NCI-H1694 (cell line): Measurements from ENCODE around the gene CLCN1.
"Not testable (repeated sequence)": the region's sequence is repeated elsewhere in the genome, so short reads cannot be mapped to it uniquely, and the experiment has no call there.

Experiments used
- DNase-seq: peaks from one replicate; lab custom pipeline; 2025; lab: John Stamatoyannopoulos, UW

The CLCN1 gene

DNA sequence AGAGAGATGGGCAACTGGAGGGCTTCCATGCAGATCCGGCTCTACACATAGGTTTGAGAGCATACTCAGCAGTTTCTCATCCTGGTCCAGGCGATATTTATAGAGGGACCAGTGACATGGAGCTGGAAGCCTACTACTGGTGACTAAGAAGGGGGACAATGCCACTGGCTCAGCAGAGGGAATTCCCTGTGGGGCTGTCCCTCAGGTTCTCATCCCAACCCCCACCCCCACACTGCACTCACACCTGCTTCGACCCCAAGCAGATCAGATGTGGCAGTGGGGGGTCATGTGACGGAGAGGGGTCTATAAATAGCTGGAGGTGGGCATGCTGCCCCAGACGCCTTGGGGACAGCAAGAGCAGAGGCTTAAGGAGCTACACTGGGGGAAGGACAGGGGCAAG is at the start of gene CLCN1:
Gene CLCN1, plus strand, starts transcription at position 336 of the 400 bp plus-strand sequence. CDS start 102 bp downstream, outside the sequence.
- DNase-seq: no peak

DNA sequence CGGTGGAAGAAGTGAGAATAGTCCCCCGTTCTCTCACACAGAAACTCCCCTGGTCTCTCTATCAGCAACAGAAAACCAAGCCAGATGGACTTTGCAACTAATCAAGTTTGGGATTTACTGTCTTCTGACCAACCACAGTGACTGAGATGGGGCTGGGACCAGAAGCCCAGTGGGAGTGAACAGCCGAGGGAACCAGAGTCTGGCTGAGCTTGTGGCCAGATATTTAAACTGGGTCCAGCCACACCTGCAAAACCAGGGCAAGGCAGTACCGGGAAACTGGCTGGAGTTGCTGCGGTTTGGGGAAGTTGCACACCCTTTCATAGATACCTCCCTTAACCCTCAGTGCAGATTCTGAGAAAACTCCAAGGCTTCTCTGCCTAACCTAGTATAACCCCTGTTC is 46.7 kb upstream of the CLCN1 start:
- no peak for DNase-seq

DNA sequence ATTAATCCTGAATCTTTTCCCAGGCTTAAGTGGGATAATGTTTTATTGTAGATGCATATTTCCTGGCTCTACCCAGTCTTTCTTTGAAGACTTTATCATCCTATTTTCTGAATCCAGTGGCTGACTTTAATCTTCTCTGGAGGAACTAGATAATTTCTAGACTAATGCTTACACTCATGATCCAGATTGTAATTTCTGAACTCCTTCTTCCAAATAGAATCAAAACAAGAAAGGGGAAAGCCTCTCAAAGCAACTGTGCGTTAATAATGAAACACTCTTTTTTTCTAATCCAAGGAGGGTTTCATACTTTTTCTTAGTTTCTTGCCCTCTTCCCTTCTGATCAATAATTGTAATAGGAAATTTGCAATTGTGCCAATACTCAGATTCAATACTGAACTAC is 44.7 kb upstream of the CLCN1 start:
- DNase-seq: no peak

DNA sequence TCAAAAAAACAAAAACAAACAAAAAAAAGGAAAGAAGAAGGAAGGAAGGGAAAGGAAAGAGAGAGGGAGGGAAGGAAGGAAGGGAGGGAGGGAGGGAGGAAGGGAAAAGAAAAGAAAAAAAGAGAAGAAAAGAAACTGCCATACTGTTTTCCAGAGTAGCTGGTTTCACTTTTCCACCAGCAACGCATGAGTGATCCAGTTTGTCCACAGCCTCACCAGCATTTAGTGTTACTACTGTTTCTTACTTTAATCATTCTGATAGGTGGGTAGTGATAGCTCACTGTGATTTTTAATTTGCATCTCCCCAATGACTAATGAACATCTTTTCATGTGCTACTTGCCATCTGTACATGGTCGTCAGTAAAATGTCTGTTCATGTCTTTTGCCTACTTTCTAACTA is 43.0 kb upstream of the CLCN1 start:
- no peak for DNase-seq

DNA sequence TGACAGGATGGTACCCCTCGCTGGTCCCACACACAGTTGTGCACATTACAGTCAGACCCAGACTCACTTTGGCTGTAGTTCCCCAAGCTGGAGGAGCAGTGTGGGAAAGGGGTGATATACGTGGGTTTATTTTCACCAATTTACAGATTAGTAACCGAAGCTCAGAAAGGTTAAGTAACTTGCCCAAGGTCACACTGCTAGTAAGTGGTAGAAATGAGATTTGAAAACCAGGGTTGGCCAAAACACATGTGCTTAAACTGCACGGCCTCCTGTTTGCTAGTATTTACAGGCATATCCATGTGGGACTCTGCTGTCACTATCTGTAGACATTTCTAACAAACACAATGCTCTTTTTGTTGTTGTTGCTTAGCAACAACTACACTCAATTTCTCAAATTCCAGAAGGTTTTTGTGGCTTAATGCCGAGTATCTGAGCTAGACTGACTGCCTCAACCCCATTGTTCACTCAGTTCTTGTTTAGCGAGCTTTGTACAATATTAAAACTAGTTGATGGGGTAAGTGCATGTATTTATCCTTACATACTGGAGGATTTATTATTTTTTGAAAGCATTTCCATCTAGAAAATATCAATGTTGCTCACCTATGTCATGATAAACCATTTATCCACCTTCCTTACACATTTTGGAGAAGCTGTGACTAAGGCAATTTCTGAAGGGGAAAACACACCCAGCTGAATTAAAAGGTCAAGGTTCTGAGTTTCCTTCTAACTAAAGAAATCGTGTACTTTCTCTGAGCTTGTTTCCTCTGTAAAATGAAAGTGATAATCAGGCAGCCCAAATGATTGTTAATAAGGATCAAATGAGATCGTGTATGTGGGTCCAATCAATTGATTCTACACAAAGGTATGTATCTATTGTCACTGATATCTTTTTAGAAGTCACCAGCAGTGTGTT is 36.5 kb upstream of the CLCN1 start:
- no peak for DNase-seq

DNA sequence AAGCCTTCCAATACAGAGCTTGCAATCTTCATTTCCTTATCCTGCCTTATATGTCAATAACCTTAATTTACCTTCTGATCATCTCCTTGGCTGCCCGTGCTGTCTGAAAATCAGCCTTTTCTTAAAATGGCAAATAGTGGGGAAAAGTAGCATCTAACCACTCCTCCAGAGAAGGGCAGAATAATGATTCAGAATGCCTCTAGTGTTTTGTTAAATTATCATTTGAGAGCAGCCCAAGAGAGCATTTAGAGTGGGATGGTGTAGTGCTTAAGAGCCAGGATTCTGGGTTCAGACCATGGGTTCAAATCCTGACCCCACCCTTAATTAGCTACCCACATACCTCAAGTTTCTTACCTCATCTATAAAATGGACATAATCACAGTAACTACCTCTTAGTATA is 35.8 kb upstream of the CLCN1 start:
- no peak for DNase-seq

DNA sequence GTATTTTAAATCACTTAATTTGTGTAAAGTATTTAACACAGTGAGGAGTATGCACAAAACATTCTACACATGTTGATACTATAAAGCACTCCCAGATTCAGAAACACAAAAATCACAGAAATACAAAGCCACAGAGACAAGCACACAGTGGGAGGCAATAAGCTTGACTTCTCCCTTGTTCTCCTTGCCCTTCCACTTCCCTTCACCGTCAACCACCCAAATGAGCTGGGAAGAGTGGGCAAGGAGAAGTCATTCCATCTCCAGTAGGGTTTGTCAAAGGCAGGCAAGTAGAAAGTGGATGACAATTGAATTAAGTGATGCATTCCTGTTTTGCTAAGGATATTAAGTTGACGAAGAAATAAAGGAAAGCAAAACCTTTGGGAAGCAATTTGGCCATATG is 35.3 kb upstream of the CLCN1 start:
- DNase-seq: no peak

DNA sequence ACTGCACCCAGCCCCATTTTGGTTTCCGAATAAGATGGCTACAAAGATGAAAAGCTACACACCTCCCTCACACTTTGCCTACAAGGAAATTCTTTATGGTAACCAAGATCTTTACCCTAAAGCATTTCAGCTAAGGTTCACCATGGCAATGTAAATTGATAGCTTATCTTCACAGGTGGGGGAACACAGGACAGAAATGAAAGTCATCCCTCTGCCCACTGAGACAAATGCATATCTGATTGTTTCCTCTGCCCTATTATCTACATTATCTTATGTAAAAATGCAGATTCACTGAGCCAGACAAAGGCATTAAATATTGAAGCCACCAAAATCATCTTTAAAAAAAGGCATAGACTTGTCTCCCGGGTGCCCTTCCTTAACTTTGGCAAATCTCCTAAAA is 34.4 kb upstream of the CLCN1 start:
- no peak for DNase-seq

DNA sequence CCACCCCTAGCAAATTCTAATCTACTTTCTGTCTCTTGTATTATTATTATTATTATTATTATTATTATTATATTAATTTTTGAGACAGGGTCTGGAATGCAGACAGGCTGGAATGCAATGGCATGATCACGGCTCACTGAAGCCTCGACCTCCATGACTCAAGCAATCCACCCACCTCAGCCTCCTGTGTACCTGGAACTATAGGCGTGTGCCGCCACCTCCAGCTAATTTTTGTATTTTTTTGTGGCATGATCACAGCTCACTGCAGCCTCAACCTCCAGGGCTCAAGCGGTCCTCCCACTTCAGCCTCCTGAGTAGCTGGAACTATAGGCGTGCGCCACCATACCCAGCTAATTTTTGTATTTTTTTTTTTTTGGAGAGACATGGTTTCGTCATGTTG is 33.8 kb upstream of the CLCN1 start:
- DNase-seq: no peak

DNA sequence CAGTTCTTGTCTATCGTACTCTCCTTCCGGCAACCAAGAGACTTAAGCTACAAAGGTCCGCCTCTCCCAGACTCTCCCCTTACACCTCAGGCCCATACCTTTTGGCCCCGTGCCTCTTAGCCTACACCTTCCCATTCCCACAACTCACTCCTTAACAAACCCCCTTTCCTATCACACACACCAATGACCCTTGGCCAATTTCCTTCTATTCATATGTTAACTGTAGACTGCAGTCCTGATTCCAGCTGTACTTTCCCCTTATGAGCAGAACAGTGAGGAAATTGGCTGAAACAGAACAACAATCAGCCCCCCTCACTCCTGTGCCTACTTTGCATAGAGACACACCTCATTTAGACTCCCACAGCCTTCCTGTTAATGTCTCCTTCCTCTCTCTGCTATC is 32.5 kb upstream of the CLCN1 start:
- no peak for DNase-seq

DNA sequence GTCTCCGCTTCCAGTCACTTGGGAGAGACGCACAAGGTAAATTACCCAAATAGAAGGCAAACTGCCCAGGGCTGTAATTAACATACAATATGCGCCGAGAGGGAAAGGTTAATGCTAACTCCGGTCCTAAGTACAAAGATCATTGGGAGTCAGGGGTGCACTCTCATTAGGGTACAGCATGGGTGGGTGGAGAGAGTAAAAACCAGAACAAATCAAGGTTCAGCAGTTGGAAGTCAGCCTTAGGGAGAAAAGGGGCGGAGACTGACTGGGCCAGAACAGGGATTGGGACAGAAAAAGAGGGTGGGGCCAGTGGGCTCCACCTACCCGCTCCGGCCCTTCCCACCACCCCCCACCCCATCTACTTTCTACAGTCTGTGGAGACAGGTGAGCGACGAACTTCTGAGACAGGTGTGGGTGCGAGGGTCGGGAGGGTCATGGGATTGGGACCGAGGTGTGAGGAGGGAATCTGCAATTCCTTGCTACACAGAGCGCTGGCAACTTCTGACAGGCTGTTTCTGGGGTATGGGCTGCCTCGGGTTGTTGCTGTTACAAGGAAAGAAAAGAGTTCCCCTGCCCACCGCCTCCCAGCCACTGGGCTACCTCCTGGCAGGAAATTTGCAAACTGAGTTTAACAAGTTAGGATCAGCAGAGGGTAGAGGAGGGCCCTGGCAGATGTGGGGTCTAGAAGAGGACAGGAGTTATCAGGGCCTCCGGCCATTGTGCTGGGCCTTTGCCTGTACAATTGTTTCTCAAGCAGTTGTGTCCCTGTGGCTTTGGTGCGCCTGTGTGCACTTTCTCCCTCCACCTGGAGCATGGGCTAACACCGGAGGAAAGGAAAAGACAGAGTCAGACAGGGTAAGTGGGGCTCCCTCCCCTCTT is 31.1 kb upstream of the CLCN1 start, which contains the start of gene TMEM139:
Gene TMEM139, plus strand, starts transcription at position 368 of the 879 bp plus-strand sequence. CDS start 1,000 bp downstream, outside the sequence.
- no peak for DNase-seq

DNA sequence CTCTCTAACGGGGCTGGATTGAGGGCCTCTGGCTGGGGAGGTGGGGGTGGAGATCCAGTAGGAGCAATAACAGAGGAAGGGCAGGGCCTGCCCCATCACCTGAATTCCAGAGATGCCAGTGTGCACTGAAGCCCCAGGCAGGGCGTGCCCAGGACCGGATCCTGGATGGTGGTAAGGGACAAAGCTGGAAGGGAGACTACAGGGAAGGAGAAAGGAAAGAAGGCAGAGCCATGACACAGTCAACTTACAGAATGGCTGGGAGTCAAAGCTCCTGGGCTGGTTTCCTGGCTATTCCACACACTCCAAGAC is 30.5 kb upstream of the CLCN1 start:
- no peak for DNase-seq

DNA sequence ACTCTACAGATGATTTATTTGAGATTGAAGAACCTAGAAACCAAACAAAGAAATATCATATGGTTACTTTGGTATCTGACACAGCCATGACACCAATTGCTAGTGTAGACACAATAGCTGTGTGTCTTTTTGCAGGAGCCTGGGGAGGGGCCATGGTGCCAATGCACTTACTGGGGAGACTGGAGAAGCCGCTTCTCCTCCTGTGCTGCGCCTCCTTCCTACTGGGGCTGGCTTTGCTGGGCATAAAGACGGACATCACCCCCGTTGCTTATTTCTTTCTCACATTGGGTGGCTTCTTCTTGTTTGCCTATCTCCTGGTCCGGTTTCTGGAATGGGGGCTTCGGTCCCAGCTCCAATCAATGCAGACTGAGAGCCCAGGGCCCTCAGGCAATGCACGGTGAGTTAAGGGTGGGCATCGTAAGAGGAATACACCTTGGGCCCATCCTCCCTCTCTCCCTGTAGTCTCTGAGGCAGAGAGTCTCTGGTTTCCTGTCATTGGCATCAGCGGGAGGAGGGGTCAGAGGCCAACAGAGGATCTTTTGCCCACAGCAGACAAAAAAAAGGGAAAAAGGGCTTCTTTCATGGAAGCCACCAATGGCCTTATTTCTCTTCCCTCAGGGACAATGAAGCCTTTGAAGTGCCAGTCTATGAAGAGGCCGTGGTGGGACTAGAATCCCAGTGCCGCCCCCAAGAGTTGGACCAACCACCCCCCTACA is 29.9 kb upstream of the CLCN1 start:
- DNase-seq: no peak

DNA sequence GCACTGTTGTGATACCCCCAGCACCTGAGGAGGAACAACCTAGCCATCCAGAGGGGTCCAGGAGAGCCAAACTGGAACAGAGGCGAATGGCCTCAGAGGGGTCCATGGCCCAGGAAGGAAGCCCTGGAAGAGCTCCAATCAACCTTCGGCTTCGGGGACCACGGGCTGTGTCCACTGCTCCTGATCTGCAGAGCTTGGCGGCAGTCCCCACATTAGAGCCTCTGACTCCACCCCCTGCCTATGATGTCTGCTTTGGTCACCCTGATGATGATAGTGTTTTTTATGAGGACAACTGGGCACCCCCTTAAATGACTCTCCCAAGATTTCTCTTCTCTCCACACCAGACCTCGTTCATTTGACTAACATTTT is 29.4 kb upstream of the CLCN1 start:
- DNase-seq: no peak

DNA sequence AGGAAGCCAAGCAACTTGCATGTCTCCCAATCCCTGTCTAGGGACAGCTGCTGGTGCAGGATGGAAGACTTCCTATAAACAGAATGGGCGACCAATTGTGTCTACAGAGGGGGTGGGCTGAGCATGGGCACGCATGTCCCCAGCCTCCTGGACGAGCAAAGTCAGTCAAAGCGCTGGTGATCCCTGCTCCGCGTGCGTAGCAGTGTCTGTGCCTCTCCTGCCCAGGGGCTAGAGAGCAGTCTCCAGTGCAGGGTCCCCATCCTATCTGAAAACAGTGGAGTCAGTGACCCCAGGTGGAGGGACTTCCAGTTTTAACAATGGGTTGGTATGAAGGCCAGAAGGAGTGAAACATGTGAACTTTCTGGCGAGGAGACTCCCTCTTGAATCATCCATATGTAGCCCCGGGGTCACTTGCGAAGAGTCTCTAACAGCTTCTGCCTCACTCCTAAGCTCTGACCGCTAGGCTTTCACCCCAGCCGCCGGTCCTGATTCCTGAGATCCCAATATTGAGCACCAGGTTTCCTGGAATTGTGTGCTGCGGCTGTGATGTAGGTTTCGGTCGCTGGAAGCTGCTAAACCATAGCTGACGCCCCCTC is 28.5 kb upstream of the CLCN1 start:
- no peak for DNase-seq

DNA sequence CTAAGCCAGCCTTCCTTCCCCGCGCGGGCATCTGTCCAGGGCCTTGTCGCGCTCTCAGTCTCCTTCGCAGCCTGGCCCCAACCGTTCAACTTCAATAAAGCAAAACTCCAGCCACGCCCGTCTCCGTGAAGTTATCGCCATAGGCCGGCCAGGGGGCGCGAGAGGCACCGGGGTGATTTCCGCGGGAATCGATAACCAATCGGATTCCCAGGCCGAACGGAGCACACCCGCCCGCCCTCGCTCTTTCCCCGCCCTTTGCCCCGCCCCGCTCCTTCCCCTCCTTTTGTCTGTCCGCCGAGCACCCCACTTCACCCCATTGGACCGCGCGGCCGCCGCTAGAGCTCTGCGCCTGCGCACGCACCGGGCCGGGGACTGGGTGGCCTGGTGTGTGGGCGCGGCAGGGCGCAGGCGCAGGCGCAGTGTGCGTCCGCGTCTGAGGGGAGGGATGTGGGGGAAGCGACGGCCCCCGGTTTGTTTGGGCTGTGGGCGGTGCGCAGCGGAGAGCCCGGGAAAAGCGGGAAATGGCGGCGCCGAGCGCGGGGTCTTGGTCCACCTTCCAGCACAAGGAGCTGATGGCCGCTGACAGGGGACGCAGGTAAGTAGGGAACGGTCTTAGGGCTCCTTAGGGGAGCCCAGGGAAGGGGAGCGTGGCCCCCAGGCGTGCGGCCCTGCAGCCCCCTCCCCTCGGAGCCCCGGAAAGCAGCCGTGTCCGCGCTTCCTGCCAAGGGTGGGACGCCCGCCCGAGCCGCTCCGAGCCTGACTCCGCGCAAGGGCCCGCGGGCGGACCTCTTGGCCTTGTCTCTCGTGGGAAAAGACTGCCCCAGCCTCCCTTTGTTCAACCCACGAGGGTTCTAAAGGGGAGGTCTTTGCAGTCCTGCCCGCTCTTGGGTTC is 27.7 kb upstream of the CLCN1 start, which contains the start of gene CASP2:
Gene CASP2, plus strand, starts transcription at position 417 of the 892 bp plus-strand sequence. Its CDS starts 105 bp downstream, at position 522.
- DNase-seq: peak; percentile 92

DNA sequence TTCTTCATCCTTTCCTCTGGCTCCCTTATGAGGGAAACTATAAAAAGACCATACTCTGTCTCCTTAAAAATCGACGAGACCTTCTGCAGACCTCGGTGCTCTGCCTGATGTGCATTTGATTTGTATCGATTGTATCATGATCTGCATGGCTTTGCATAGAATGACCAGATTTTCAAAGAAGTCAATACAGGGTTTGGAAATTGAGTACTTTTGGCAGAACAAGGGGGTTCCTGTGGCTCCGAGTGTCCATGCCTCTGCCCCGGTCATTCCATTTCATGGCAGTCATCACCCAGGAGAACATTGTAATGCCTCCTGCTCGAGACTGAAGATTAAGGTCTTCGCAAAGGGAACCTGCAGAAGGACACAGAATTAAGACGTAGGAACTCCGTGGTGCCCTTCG is 27.1 kb upstream of the CLCN1 start:
- no peak for DNase-seq

DNA sequence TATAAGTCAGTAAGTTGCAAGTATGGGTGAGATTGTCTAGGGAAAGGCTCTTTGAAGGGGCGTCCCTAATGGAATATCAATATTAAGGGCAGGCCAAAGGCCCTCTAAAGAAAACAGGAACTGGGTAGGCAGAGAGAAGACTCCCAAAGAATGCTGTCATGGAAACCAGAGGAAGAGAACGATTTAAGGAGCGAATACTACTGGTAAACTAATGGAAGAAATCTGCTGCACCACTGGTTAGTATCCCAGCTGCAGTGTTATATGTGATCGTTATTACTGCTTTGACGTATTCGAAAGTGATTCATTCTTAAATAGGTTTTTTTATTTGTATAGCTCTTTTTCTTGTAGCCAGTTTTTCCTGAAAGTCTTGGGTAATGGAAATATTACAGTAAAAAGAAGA is 26.5 kb upstream of the CLCN1 start:
- DNase-seq: no peak

DNA sequence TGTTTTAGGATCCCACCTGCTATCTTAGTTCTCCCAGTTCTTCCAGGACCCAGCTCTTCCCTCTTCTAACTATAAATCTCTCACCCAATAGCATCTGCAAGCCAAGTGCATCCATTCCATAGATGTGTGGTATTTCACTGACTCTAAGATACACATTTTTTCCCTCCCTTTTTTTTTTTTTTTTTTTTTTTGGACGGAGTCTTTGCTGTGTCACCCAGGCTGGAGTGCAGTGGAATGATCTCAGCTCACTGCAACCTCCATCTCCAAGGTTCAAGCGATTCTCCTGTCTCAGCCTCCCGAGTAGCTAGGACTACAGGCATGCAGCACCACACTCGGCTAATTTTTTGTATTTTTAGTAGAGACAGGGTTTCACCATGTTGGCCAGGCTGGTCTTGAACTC is 26.0 kb upstream of the CLCN1 start:
- not testable (repeated sequence) for DNase-seq

DNA sequence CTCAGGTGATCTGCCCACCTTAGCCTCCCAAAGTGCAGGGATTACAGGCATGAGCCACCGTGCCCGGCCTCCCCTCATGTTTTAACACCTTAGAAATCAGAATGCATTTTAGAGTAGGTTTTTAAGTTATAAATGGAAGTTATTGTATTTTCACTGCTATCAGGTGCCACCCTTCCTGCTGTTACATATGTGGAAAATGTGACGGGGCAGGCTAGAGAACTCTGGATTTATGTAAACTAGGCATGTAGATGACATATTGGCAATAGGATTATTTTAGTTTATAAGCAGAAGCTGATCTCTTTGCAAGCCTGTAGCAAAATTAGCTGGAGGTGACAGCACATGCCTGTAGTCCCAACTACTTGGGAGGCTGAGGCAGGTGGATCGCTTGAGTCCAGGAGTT is 25.6 kb upstream of the CLCN1 start:
- DNase-seq: no peak

DNA sequence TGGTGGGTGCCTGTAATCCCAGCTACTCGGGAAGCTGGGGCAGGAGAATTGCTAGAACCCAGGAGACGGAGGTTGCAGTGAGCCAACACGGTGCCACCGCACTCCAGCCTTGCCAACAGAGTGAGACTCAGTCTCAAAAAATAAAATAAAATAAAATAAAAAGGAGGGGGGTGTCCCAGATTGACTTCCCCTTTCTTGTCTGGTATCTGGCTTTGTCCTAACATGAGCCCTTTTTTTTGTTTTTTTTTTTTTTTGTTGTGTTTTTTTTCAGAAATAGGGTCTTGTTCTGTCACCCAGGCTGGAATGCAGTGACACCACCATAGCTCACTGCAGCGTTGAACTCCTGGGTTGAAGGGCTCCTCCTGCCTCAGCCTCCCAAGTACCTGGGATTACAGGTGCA is 23.0 kb upstream of the CLCN1 start:
- no peak for DNase-seq
